Measurements from ENCODE around the gene UBE2M. TPM values are rescaled to one million over a fixed set of nuclear protein-coding genes. Genes with fewer than 3 reads are reported as not detected.

Gene UBE2M
- total RNA-seq, 4 donors from 2014 or later = 19.4 to 26.2 (median 23.3) TPM

DNA sequence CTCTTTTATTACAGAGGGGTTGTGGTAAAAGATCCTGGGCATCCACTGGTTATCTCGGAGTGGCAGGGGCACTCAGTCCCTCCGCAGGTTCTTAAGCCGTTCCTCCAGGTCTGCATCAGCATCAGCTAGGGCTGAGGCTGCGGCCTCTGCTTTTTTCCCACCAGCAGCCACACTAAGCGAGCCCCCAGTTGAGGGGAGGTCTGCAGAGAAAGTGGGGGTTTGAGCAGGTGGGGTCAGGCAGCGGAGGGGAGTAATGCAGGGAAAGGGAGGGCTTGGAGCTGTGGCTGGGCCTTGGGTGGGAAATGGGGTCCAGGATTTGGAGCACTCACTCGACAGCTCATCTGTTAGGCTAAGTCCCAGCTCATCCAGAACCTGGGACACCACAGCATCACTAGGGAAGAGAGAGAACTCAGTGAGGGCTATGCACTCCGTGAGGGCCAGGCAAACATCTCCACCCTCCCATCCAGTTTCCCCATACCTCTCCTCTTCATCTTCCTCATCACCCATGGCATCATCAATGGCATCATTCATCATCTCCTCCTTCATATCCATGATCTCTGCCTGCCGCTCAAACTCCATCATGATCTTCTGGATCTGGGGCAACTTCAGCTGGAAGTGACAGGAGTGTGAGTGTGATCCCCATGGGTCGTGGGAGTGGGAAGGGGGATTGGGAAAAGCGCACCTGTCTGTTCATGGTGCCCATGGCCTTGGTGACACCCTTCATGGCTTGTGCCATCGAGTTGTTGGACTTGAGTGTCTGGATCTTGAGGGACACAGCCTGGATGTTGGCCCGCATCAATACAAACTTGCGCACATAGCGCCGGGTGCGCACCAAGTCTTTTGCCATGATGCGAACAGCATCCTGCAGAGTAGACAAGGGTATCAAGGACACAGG lies 6.6 kb downstream of the UBE2M start:
- no peak for DNase-seq (ENCODE audit: low spot score)
- ATAC-seq (ENCODE audit: low FRiP score) = no peak

DNA sequence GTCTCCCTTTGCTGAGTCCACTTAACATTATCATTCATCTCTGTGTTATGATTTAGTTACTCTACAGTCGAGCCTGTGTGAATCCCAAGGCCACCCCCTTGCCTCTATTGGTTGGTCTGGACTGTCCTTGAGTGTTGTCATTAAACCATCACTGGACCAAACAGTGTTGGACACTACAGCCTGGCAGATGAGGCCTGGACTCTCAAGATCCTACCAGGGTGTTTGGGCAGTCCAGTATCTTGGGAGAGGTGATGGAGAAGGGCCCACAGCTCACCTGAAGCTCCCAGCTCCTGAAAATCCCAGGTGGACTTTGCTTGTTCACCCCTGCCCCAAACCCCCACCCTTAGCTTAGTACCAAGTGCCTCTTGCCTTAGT lies 7.3 kb downstream of the UBE2M start:
- no peak for ATAC-seq (ENCODE audit: low FRiP score)
- no peak for TF ChIP-seq CTCF (IDR thresholded peaks at IDR 0.05)
- no peak for DNase-seq (ENCODE audit: low spot score)

More for the DNA sequence above, 6.6 kb downstream of the UBE2M start:
- TF ChIP-seq CTCF (IDR thresholded peaks at IDR 0.05) = no peak

DNA sequence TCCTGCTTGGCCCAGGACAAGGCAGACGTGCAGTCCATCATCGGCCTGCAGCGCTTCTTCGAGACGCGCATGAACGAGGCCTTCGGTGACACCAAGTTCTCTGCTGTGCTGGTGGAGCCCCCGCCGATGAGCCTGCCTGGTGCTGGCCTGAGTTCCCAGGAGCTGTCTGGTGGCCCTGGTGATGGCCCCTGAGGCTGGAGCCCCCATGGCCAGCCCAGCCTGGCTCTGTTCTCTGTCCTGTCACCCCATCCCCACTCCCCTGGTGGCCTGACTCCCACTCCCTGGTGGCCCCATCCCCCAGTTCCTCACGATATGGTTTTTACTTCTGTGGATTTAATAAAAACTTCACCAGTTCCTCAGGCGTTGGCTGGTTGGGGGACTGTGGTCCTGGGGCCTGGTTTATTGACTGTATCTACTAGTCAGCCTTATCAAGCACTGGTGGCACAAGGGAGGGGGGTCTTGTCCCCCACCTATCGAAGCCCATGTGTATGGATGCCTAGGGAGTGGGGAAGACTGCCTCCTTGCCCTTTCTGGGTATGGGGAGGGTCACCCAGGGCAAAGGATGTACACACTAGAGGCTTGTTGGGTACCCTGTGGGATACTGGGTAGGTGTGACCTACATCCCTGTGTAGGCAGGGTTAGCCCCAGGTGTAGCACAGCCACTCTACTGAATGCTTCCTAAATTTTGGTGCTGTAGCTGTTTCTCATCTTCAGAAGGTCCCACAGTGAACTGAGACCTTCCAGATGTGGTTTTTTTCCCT lies 7.9 kb downstream of the UBE2M start:
- TF ChIP-seq CTCF (IDR thresholded peaks at IDR 0.05) = no peak
- ATAC-seq (ENCODE audit: low FRiP score) (no peak), DNase-seq (ENCODE audit: low spot score) (no peak)

DNA sequence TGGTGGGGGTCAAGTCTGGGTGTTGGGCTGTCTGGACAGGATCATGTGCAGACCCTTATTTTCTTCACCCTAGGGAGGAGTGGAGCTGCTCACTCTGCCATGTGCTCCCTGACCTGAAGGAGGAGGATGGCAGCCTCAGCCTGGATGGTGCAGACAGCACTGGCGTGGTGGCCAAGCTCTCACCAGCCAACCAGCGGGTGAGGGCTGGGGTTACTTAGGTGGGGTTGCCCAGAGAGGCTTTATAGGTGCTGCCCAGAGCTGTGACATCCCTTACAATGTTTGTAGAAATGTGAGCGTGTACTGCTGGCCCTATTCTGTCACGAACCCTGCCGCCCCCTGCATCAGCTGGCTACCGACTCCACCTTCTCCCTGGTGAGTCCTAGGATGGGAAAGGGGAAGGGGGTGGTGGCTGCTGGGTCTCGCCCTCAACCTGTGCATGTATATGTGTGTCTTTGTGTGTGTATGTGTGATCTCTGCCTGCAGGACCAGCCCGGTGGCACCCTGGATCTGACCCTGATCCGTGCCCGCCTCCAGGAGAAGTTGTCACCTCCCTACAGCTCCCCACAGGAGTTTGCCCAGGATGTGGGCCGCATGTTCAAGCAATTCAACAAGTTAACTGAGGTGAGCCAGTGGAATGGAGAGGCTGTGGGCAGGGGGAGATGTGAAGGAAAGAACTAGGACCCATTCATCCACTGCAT lies 8.6 kb downstream of the UBE2M start:
- DNase-seq (ENCODE audit: low spot score) (no peak), ATAC-seq (ENCODE audit: low FRiP score) (no peak)
- no peak for TF ChIP-seq CTCF (IDR thresholded peaks at IDR 0.05)

- TF ChIP-seq CTCF (IDR thresholded peaks at IDR 0.05) = no peak
- no peak for DNase-seq (ENCODE audit: low spot score)
- ATAC-seq (ENCODE audit: low FRiP score) = no peak
These were observed 9.3 kb downstream of the UBE2M start for GRCh38 chr19:58548859-58549663.
